GM21825 (cell line): ENCODE results near the gene TGFBR3L.
"Not testable (repeated sequence)": the region's sequence is repeated elsewhere in the genome, so short reads cannot be mapped to it uniquely, and the experiment has no call there.

Experiments
- ATAC-seq: cut with Tn5 transposase; IDR thresholded peaks from one replicate; pipeline ENCODE4 v1.9.1; 2021; ENCODE audit warnings: mild to moderate bottlenecking, moderate library complexity; ENCODE audit not compliant: unreplicated experiment

TGFBR3L gene

GRCh38 chr19:7926727-7927604 is 12.3 kb downstream of the TGFBR3L start:
- ATAC-seq: no peak

- ATAC-seq: no peak
These were observed 13.1 kb downstream of the TGFBR3L start for GRCh38 chr19:7927605-7928333.

- ATAC-seq: no peak
These were observed 13.7 kb downstream of the TGFBR3L start for GRCh38 chr19:7928334-7928706.

GRCh38 chr19:7928741-7929701 is 14.4 kb downstream of the TGFBR3L start:
- ATAC-seq: no peak

GRCh38 chr19:7930030-7930429 is 15.4 kb downstream of the TGFBR3L start:
- ATAC-seq: not testable (repeated sequence)

GRCh38 chr19:7930765-7931164 is 16.1 kb downstream of the TGFBR3L start:
- no peak for ATAC-seq

- ATAC-seq: no peak
These were observed 16.8 kb downstream of the TGFBR3L start for GRCh38 chr19:7931221-7932061.

- no peak for ATAC-seq
These were observed 17.8 kb downstream of the TGFBR3L start for GRCh38 chr19:7932276-7932929.

- ATAC-seq: no peak
These were observed 18.3 kb downstream of the TGFBR3L start for GRCh38 chr19:7932930-7933300.

GRCh38 chr19:7933411-7933810 is 18.8 kb downstream of the TGFBR3L start:
- no peak for ATAC-seq

- ATAC-seq: no peak
These were observed 19.4 kb downstream of the TGFBR3L start for GRCh38 chr19:7933828-7934725.

- no peak for ATAC-seq
These were observed 20.1 kb downstream of the TGFBR3L start for GRCh38 chr19:7934766-7935165.

GRCh38 chr19:7940841-7941240 is 26.2 kb downstream of the TGFBR3L start:
- no peak for ATAC-seq

GRCh38 chr19:7941895-7942596 is 27.4 kb downstream of the TGFBR3L start:
- ATAC-seq: no peak

GRCh38 chr19:7942981-7943443 is 28.4 kb downstream of the TGFBR3L start:
- ATAC-seq: no peak

GRCh38 chr19:7943444-7944176 is 29.0 kb downstream of the TGFBR3L start, which contains the start of gene TIMM44:
Gene TIMM44, minus strand, starts transcription at chr19:7943666. Its CDS starts 15 bp downstream, at chr19:7943651.
- peak; percentile 88 for ATAC-seq

- peak; percentile 34 for ATAC-seq
These were observed 29.6 kb downstream of the TGFBR3L start for GRCh38 chr19:7944177-7944761.
